K562 (cell line): Measurements from ENCODE around the gene ACYP2. TPM values are rescaled to one million over a fixed set of nuclear protein-coding genes. Genes with fewer than 3 reads are reported as not detected.

Source experiments
- ATAC-seq: fragments of 200-7000 bp; cut with Tn5 transposase; 3 replicates; pipeline ENCODE4 v1.9.1; 2020; ENCODE audit warnings: moderate library complexity
- BruUV-seq: library from RNA; stranded (reverse); fragments of 400-500 nt; replicated peaks from 2 replicates; lab custom pipeline; 2021; lab: Mats Ljungman, UMichigan
- CTCF ChIA-PET: fragments of 300-600 bp; formaldehyde crosslinking; extraction: SDS; loops from one replicate; lab custom pipeline; 2021; ENCODE audit warnings: low intra/inter-chr PET ratio; lab: Yijun Ruan, JAX
- POLR2A ChIA-PET: fragments of 300-600, 350-650 bp; sonication (Branson Sonifier 250); formaldehyde crosslinking; extraction: SDS; loops from one replicate; lab custom pipeline; 2021; ENCODE audit warnings: antibody characterized with exemption, inconsistent platforms; lab: Yijun Ruan, JAX
- DNase-seq, 4 experiments: peaks; one replicate each; pipeline versions ENCODE4 v3.0.0 to v3.0.0-alpha.2; 2011 to 2018; ENCODE audit warnings: low spot score in 3 of 4, mixed read lengths in 3 of 4; ENCODE audit errors: extremely low read depth in 1 of 4
- FAIRE-seq: peaks from 2 replicates; lab custom pipeline; 2011; peaks lifted over from hg19 to GRCh38; lab: Jason Lieb, UNC
- H2AFZ ChIP-seq: 2 replicates; pipeline ENCODE4 v1.6.0; 2011; ENCODE audit warnings: low read depth, low read length, control low read depth, inconsistent platforms
- H3K27ac ChIP-seq: fragments of 200-600 bp; 3 replicates; pipeline ENCODE4 v1.8.0; 2011; ENCODE audit warnings: low read depth, mild to moderate bottlenecking, control low read depth, inconsistent platforms, low read length, moderate library complexity, mixed read lengths; ENCODE audit errors: extremely low read depth
- H3K27me3 ChIP-seq, 2 experiments: fragments of 300-600 bp in 1 of 2; 2 replicates in 1 of 2; 3 replicates in 1 of 2; pipeline versions ENCODE4 v1.6.0 to v1.8.0; 2011; ENCODE audit warnings: inconsistent platforms in 2 of 2, low read length in 2 of 2, mild to moderate bottlenecking in 1 of 2, mixed read lengths in 1 of 2, moderate library complexity in 1 of 2; ENCODE audit not compliant: control insufficient read depth in 2 of 2, insufficient read depth in 2 of 2
- H3K36me3 ChIP-seq: fragments of 300-600 bp; 3 replicates; pipeline ENCODE4 v1.8.0; 2011; ENCODE audit warnings: mild to moderate bottlenecking, low read length, inconsistent platforms; ENCODE audit not compliant: control insufficient read depth, insufficient read depth
- H3K4me1 ChIP-seq, 2 experiments: fragments of 200-600 bp in 1 of 2; replicated peaks in 1 of 2; 2 replicates in 1 of 2; 3 replicates in 1 of 2; pipeline versions ENCODE4 v1.5.1 to v1.8.0; 2011; ENCODE audit warnings: inconsistent platforms in 2 of 2, low read length in 2 of 2, mild to moderate bottlenecking in 1 of 2, mixed read lengths in 1 of 2, moderate library complexity in 1 of 2; ENCODE audit not compliant: control insufficient read depth in 2 of 2, insufficient read depth in 2 of 2
- H3K4me2 ChIP-seq: 2 replicates; pipeline ENCODE4 v1.6.1; 2011; ENCODE audit warnings: low read length, control low read depth, inconsistent platforms, mixed read lengths; ENCODE audit not compliant: insufficient read depth
- H3K4me3 ChIP-seq: fragments of 200-600 bp; sonication (generic), shearing (Covaris generic); 2 replicates; pipeline ENCODE4 v1.5.1; 2016; ENCODE audit warnings: control low read depth, inconsistent platforms
- H3K79me2 ChIP-seq: fragments of 200-600 bp; 3 replicates; pipeline ENCODE4 v1.8.0; 2011; ENCODE audit warnings: low read length, inconsistent platforms; ENCODE audit not compliant: control insufficient read depth, insufficient read depth
- H3K9ac ChIP-seq, 2 experiments: 2 replicates each; pipeline versions ENCODE4 v1.6.0 to v1.6.1; 2011; ENCODE audit warnings: low read depth in 2 of 2, low read length in 2 of 2, control low read depth in 1 of 2, inconsistent platforms in 1 of 2, mild to moderate bottlenecking in 1 of 2, mixed read lengths in 1 of 2; ENCODE audit not compliant: insufficient read depth in 1 of 2
- H3K9me1 ChIP-seq: one replicate; pipeline ENCODE4 v1.6.0; 2011; ENCODE audit warnings: inconsistent platforms, mild to moderate bottlenecking, low read length, moderate library complexity; ENCODE audit not compliant: control insufficient read depth, insufficient read depth
- H3K9me3 ChIP-seq: replicated peaks from 2 replicates; pipeline ENCODE4 v1.5.1; 2011; ENCODE audit warnings: low read depth, low read length, inconsistent platforms; ENCODE audit not compliant: control insufficient read depth, insufficient read depth
- H4K20me1 ChIP-seq: replicated peaks from 2 replicates; pipeline ENCODE4 v1.6.1; 2011; ENCODE audit warnings: low read length, inconsistent platforms, mixed read lengths; ENCODE audit not compliant: control insufficient read depth, insufficient read depth
- ARHGAP35 ChIP-seq: fragments of 450-650 bp; IDR thresholded peaks from 2 replicates; pipeline ENCODE4 v1.6.1; 2018; ENCODE audit not compliant: partially characterized antibody
- ARID1B ChIP-seq: fragments of 450-650 bp; IDR thresholded peaks from 2 replicates; pipeline ENCODE4 v1.6.1; 2016; ENCODE audit warnings: antibody characterized with exemption, mild to moderate bottlenecking, inconsistent platforms
- ETV5 ChIP-seq: sonication (generic); formaldehyde crosslinking; IDR thresholded peaks from 2 replicates; pipeline ENCODE4 v1.4.0; 2020; ENCODE audit warnings: low read depth, mild to moderate bottlenecking, missing genetic modification reagents
- KLF6 ChIP-seq: fragments of 250-450 bp; sonication (Bioruptor Pico); IDR thresholded peaks from 2 replicates; pipeline ENCODE4 v1.4.0; 2020; ENCODE audit warnings: mild to moderate bottlenecking, moderate library complexity, borderline replicate concordance
- LCOR ChIP-seq: sonication (generic); formaldehyde crosslinking; IDR thresholded peaks from 2 replicates; pipeline ENCODE4 v1.8.0; 2022; ENCODE audit warnings: mild to moderate bottlenecking, missing genetic modification reagents
- ZBTB5 ChIP-seq: fragments of 450-650 bp; IDR thresholded peaks from 2 replicates; pipeline ENCODE4 v1.6.1; 2017; ENCODE audit warnings: antibody characterized with exemption
- ZKSCAN8 ChIP-seq: fragments of 200-800 bp; sonication (Bioruptor generic); IDR thresholded peaks from 2 replicates; pipeline ENCODE4 v1.6.1; 2016; ENCODE audit warnings: missing genetic modification characterization, missing compliant biosample characterization
- ZNF134 ChIP-seq: fragments of 250-450 bp; sonication (Bioruptor Pico); conservative IDR thresholded peaks from 2 replicates; pipeline ENCODE4 v1.4.0; 2020
- ZNF23 ChIP-seq: fragments of 250-450 bp; sonication (Bioruptor Pico); IDR thresholded peaks from 2 replicates; pipeline ENCODE4 v1.4.0; 2020; ENCODE audit warnings: mild to moderate bottlenecking
- ZSCAN29 ChIP-seq: fragments of 450-650 bp; IDR thresholded peaks from 2 replicates; pipeline ENCODE4 v1.6.1; 2017
- ZSCAN32 ChIP-seq: fragments of 450-650 bp; formaldehyde crosslinking; IDR thresholded peaks from 2 replicates; pipeline ENCODE4 v1.4.0; 2020; ENCODE audit warnings: mild to moderate bottlenecking, moderate library complexity
- WGBS: fragments of 100-300 bp; shearing (Covaris generic); methylation state at CpG from one replicate; pipeline ENCODE4 v1.1.6; 2016; ENCODE audit warnings: low coverage, mixed read lengths; ENCODE audit not compliant: insufficient coverage; ENCODE audit errors: missing lambda C conversion rate; 5-methylcytosine and 5-hydroxymethylcytosine counted together
- in situ Hi-C: fragments of 300-500 bp; cut with MboI; formaldehyde crosslinking; loops from 4 replicates; pipeline ENCODE4 v1.15.0; 2018; ENCODE audit warnings: inconsistent platforms, mixed read lengths
- intact Hi-C: fragments of 100-400 bp; cut with micrococcal nuclease; formaldehyde crosslinking; loops from 2 replicates; pipeline ENCODE4 v1.14.2; 2022
- polyA plus RNA-seq, 8 experiments: library from polyadenylated mRNA; depleted of rRNA in 4 of 8; stranded (reverse) in 5 of 8; unstranded in 3 of 8; fragments of >200 nt; fragmentation: Nextera tagmentation in 2 of 8; fragmentation: Illumina TruSeq in 1 of 8; extraction: Ambion mirVana in 2 of 8; extraction: Trizol in 1 of 8; gene quantifications; 2 replicates each; pipeline versions ENCODE4 v1.2.1 to v1.2.3, GENCODE V29; 2011 to 2014; ENCODE audit warnings: inconsistent platforms in 1 of 8, missing spikeins in 1 of 8
- total RNA-seq, 7 experiments: library from RNA; depleted of rRNA in 6 of 7; stranded (reverse); fragments of >200 nt in 6 of 7; fragmentation: Illumina TruSeq in 2 of 7; extraction: Trizol in 2 of 7; gene quantifications; 2 replicates each; pipeline versions ENCODE4 v1.2.1 to v1.2.3, GENCODE V29; 2011 to 2021; ENCODE audit warnings: low replicate concordance in 1 of 7

The ACYP2 gene
- total and polyA plus RNA-seq, 9 of the 15 experiments (the other 6 are each of a cell fraction or from before 2014, with no cell fraction given), result 1.0 to 4.1 (median 2.0) TPM

- no peak for TF ChIP-seq ETV5
- no peak for TF ChIP-seq ZKSCAN8 (CRISPR knock-in tag)
- TF ChIP-seq ARID1B, result no peak
- no peak for TF ChIP-seq ZNF134
- no peak for TF ChIP-seq ZSCAN32 (CRISPR knock-in tag)
- no peak for TF ChIP-seq ZBTB5
- TF ChIP-seq LCOR (CRISPR knock-in tag), result no peak
- no peak for TF ChIP-seq ARHGAP35
- TF ChIP-seq ZNF23 (CRISPR knock-in tag), result no peak
- no peak for TF ChIP-seq ZSCAN29
- no peak for TF ChIP-seq KLF6 (CRISPR knock-in tag)
- WGBS, result 28% methylated on average over 4 of the region's 6 CpGs
- Histone ChIP-seq H2AFZ (no peak overlapping the region), H3K4me2 (no peak overlapping the region), H3K27ac (no peak overlapping the region), H3K79me2 (no peaks in the 10 kb centered on the region), H3K9ac (no peak overlapping the region), H3K9me1 (no peaks in the 10 kb centered on the region), H3K4me1 (peaks cover 0 to 3% of the 10 kb centered on the region in 2 experiments; a peak in 1 of 5 replicates), H3K9me3 (no peaks in the 10 kb centered on the region), H3K36me3 (no peaks in the 10 kb centered on the region), H4K20me1 (no peaks in the 10 kb centered on the region), H3K27me3 (no peaks in the 10 kb centered on the region), H3K4me3 (no peak overlapping the region)
- BruUV-seq, result no TSS peak
- intact Hi-C loops, result no loop called here
- ATAC-seq, result no peak
- CTCF ChIA-PET, result no interaction called here
- in situ Hi-C loops, result no loop called here
- POLR2A ChIA-PET, result interaction anchor here (0.8 kb wide), 1 partner anchor 310 kb away, joined by 3 read pairs; no protein-coding TSS in a partner anchor
- no peak for DNase-seq
- FAIRE-seq, result no peak
These were observed 42.9 kb downstream of the ACYP2 start for GRCh38 chr2:54158311-54158710.
